OCI-LY7 (cell line): ENCODE results near the gene IQGAP3.

Experiments
- EZH2phosphoT487 ChIP-seq: fragments of 200-600 bp; sonication (generic); IDR thresholded peaks from 2 replicates; pipeline ENCODE4 v1.6.1; 2018; ENCODE audit warnings: low read depth, borderline replicate concordance, mild to moderate bottlenecking, mixed run types, antibody characterized with exemption, low read length, moderate library complexity, mixed read lengths
- TF ChIP-seq, protein P1 (sequence below): fragments of 200-600 bp; sonication (generic); conservative IDR thresholded peaks from 2 replicates; pipeline ENCODE4 v1.5.1; 2014; ENCODE audit warnings: mild to moderate bottlenecking, antibody characterized with exemption, low read length, moderate library complexity, mixed read lengths

GRCh38 chr1:156584813-156585212 lies 12.4 kb upstream of the IQGAP3 start:
- TF ChIP-seq, protein P1, sequence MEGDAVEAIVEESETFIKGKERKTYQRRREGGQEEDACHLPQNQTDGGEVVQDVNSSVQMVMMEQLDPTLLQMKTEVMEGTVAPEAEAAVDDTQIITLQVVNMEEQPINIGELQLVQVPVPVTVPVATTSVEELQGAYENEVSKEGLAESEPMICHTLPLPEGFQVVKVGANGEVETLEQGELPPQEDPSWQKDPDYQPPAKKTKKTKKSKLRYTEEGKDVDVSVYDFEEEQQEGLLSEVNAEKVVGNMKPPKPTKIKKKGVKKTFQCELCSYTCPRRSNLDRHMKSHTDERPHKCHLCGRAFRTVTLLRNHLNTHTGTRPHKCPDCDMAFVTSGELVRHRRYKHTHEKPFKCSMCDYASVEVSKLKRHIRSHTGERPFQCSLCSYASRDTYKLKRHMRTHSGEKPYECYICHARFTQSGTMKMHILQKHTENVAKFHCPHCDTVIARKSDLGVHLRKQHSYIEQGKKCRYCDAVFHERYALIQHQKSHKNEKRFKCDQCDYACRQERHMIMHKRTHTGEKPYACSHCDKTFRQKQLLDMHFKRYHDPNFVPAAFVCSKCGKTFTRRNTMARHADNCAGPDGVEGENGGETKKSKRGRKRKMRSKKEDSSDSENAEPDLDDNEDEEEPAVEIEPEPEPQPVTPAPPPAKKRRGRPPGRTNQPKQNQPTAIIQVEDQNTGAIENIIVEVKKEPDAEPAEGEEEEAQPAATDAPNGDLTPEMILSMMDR: peak; percentile 87
- TF ChIP-seq EZH2phosphoT487: no peak
